Calu3 (cell line): Measurements from ENCODE around the gene TLE2. TPM values are rescaled to one million over a fixed set of nuclear protein-coding genes. Genes with fewer than 3 reads are reported as not detected.

Experiments
- BruUV-seq: library from RNA; stranded (reverse); fragments of 400-500 nt; replicated peaks from 2 replicates; lab custom pipeline; 2021; lab: Mats Ljungman, UMichigan
- CTCF ChIA-PET: fragments of 300-600 bp; sonication (Branson Sonifier 250); formaldehyde crosslinking; loops from one replicate; lab custom pipeline; 2022; ENCODE audit warnings: antibody characterized with exemption; lab: Charles Lee
- DNase-seq: peaks from one replicate; pipeline ENCODE4 v3.0.0; 2022
- H3K27ac Mint-ChIP-seq: one replicate; pipeline ENCODE4 v1.8.0; 2022; ENCODE audit warnings: mixed read lengths; ENCODE audit not compliant: unreplicated experiment
- H3K27me3 Mint-ChIP-seq: one replicate; pipeline ENCODE4 v1.8.0; 2022; ENCODE audit warnings: mixed read lengths; ENCODE audit not compliant: unreplicated experiment
- H3K36me3 Mint-ChIP-seq: one replicate; pipeline ENCODE4 v1.8.0; 2022; ENCODE audit warnings: mild to moderate bottlenecking, moderate library complexity, mixed read lengths; ENCODE audit not compliant: insufficient read depth, unreplicated experiment
- H3K4me1 Mint-ChIP-seq: one replicate; pipeline ENCODE4 v1.8.0; 2022; ENCODE audit warnings: mild to moderate bottlenecking, low read depth, mixed read lengths; ENCODE audit not compliant: unreplicated experiment
- H3K4me3 Mint-ChIP-seq: one replicate; pipeline ENCODE4 v1.8.0; 2022; ENCODE audit warnings: mild to moderate bottlenecking, low read depth, moderate library complexity, mixed read lengths; ENCODE audit not compliant: unreplicated experiment
- H3K9me3 Mint-ChIP-seq: one replicate; pipeline ENCODE4 v1.8.0; 2022; ENCODE audit warnings: low read depth, mixed read lengths; ENCODE audit not compliant: unreplicated experiment
- CTCF ChIP-seq: fragments of 200-600 bp; IDR thresholded peaks from one replicate; pipeline ENCODE4 v1.8.0; 2022; ENCODE audit warnings: antibody characterized with exemption; ENCODE audit not compliant: unreplicated experiment
- intact Hi-C: fragments of 100-400 bp; cut with micrococcal nuclease; formaldehyde crosslinking; loops from one replicate; pipeline ENCODE4 v1.10.0; 2022; ENCODE audit not compliant: unreplicated experiment
- total RNA-seq: library from RNA; stranded (reverse); gene quantifications from 2 replicates; pipeline ENCODE4 v1.2.3, GENCODE V29; 2022

TLE2 gene
- total RNA-seq, 1 experiment from 2014 or later: 8.5 TPM

- intact Hi-C loops: no loop called here
- H3K4me1 Mint-ChIP-seq: no peaks in the 10 kb centered on the region
- no peaks in the 10 kb centered on the region for H3K9me3 Mint-ChIP-seq
- H3K27ac Mint-ChIP-seq: no peak overlapping the region
- CTCF ChIA-PET: no interaction called here
- peaks cover 4% of the 10 kb centered on the region for H3K36me3 Mint-ChIP-seq
- H3K27me3 Mint-ChIP-seq: peaks cover 13% of the 10 kb centered on the region
- no TSS peak for BruUV-seq
- H3K4me3 Mint-ChIP-seq: no peak overlapping the region
- no peak for DNase-seq
- no peak for TF ChIP-seq CTCF
Observed at GRCh38 chr19:2982561-2982960, 46.5 kb downstream of the TLE2 start.

GRCh38 chr19:2981898-2982297 lies 47.2 kb downstream of the TLE2 start:
- no peak overlapping the region for H3K27ac Mint-ChIP-seq
- DNase-seq: no peak
- BruUV-seq: no TSS peak
- TF ChIP-seq CTCF: no peak
- CTCF ChIA-PET: no interaction called here
- peaks cover 11% of the 10 kb centered on the region for H3K36me3 Mint-ChIP-seq
- no peaks in the 10 kb centered on the region for H3K4me1 Mint-ChIP-seq
- no peaks in the 10 kb centered on the region for H3K9me3 Mint-ChIP-seq
- intact Hi-C loops: no loop called here
- H3K27me3 Mint-ChIP-seq: peaks cover 13% of the 10 kb centered on the region
- no peak overlapping the region for H3K4me3 Mint-ChIP-seq

GRCh38 chr19:2978772-2979171 lies 50.3 kb downstream of the TLE2 start:
- Mint-ChIP-seq H3K4me1 (no peaks in the 10 kb centered on the region), H3K9me3 (no peaks in the 10 kb centered on the region), H3K27me3 (peaks cover 13% of the 10 kb centered on the region), H3K36me3 (peaks cover 11% of the 10 kb centered on the region), H3K27ac (no peak overlapping the region), H3K4me3 (no peak overlapping the region)
- CTCF ChIA-PET: no interaction called here
- DNase-seq: no peak
- BruUV-seq: no TSS peak
- no peak for TF ChIP-seq CTCF
- intact Hi-C loops: no loop called here

GRCh38 chr19:2978166-2978767 lies 50.8 kb downstream of the TLE2 start:
- intact Hi-C loops: no loop called here
- Mint-ChIP-seq H3K4me3 (peak overlapping the region; percentile 72), H3K27ac (no peak overlapping the region), H3K9me3 (no peaks in the 10 kb centered on the region), H3K27me3 (peaks cover 13% of the 10 kb centered on the region), H3K36me3 (peaks cover 11% of the 10 kb centered on the region), H3K4me1 (no peaks in the 10 kb centered on the region)
- TF ChIP-seq CTCF: no peak
- CTCF ChIA-PET: interaction anchor here (0.9 kb wide), 1 partner anchor 130 kb away, joined by 3 read pairs; no protein-coding TSS in a partner anchor
- BruUV-seq: no TSS peak
- DNase-seq: no peak
